Measurements from ENCODE around the gene NEUROG1.

DNA sequence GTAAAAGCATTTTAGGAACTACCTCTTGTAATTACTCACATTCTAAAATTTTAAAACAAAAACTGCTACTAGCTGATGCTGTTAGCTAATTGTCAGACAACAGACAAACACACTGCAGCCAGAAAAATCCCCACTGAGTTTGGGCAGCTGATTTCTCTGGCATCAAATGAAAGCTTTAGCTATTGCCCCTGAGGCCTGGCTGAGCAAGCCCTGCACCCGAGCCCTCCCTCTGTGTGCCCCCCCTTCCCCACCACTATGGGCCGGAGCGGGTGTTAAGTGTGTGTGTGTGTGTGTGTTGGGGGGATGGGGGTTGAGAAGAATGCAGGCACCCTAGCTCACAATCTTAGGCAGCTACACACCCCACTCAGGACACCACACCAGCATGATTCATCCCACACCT is 2.4 kb downstream of the NEUROG1 start:
- TF ChIP-seq POLR2A (IDR thresholded peaks at IDR 0.05) (no peak), POLR2AphosphoS5 (IDR thresholded peaks at IDR 0.05) (no peak)
- TF ChIP-seq, protein P1, sequence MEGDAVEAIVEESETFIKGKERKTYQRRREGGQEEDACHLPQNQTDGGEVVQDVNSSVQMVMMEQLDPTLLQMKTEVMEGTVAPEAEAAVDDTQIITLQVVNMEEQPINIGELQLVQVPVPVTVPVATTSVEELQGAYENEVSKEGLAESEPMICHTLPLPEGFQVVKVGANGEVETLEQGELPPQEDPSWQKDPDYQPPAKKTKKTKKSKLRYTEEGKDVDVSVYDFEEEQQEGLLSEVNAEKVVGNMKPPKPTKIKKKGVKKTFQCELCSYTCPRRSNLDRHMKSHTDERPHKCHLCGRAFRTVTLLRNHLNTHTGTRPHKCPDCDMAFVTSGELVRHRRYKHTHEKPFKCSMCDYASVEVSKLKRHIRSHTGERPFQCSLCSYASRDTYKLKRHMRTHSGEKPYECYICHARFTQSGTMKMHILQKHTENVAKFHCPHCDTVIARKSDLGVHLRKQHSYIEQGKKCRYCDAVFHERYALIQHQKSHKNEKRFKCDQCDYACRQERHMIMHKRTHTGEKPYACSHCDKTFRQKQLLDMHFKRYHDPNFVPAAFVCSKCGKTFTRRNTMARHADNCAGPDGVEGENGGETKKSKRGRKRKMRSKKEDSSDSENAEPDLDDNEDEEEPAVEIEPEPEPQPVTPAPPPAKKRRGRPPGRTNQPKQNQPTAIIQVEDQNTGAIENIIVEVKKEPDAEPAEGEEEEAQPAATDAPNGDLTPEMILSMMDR (IDR thresholded peaks at IDR 0.05 in 8 of 11, conservative IDR thresholded peaks at IDR 0.05 in 3 of 11), result no peak
